Tibial nerve (tissue), 4 donors: ENCODE data around the gene POU6F2. TPM values are rescaled to one million over a fixed set of nuclear protein-coding genes. Genes with fewer than 3 reads are reported as not detected.
A peak's percentile ranks its signal among the peaks of the same experiment; 100 is the strongest.

Experiments
- DNase-seq, 2 donors: peaks; one replicate each; pipeline ENCODE4 v3.0.0-alpha.2; 2019; ENCODE audit warnings: low spot score in 2 of 2
- H3K27ac ChIP-seq, 4 donors: fragments of 200-600 bp; sonication (generic) in 3 of 4; one replicate each; pipeline ENCODE4 v1.5.1; 2017 to 2019; ENCODE audit warnings: mild to moderate bottlenecking in 1 of 4
- H3K27me3 ChIP-seq, 2 donors: fragments of 200-600 bp; sonication (generic) in 1 of 2; one replicate each; pipeline versions ENCODE4 v1.5.1 to v1.6.0; 2017 to 2019
- H3K36me3 ChIP-seq, 3 donors: fragments of 200-600 bp; sonication (generic); one replicate each; pipeline ENCODE4 v1.5.1; 2018 to 2019
- H3K4me1 ChIP-seq, 4 donors: fragments of 200-600 bp; sonication (generic) in 3 of 4; one replicate each; pipeline ENCODE4 v1.5.1; 2017 to 2019
- H3K4me3 ChIP-seq, 4 donors: fragments of 200-600 bp; sonication (generic) in 3 of 4; one replicate each; pipeline ENCODE4 v1.5.1; 2017 to 2019; ENCODE audit warnings: mild to moderate bottlenecking in 1 of 4, moderate library complexity in 1 of 4
- H3K9me3 ChIP-seq, 4 donors: fragments of 200-600 bp; sonication (generic) in 3 of 4; one replicate each; pipeline ENCODE4 v1.5.1; 2017 to 2019
- EP300 ChIP-seq, 2 donors: sonication (generic); formaldehyde crosslinking; IDR thresholded peaks; one replicate each; pipeline ENCODE4 v1.6.1; 2017; ENCODE audit warnings: antibody characterized with exemption in 2 of 2, mild to moderate bottlenecking in 1 of 2
- POLR2A ChIP-seq, 2 donors: fragments of 450-650 bp; IDR thresholded peaks; one replicate each; pipeline ENCODE4 v1.6.1; 2017; ENCODE audit warnings: antibody characterized with exemption in 2 of 2, mild to moderate bottlenecking in 2 of 2, moderate library complexity in 2 of 2
- WGBS, 2 donors: methylation state at CpG; one replicate each; pipeline ENCODE4 v1.1.5; 2018; 5-methylcytosine and 5-hydroxymethylcytosine counted together
- total RNA-seq, 4 donors: library from RNA; depleted of rRNA; stranded (reverse); fragments of >200 nt; gene quantifications; one replicate each; pipeline ENCODE4 v1.1.0, GENCODE V29; 2016
- TF ChIP-seq, protein P1 (sequence below), 5 experiments: fragments of 200-600 bp in 3 of 5; fragments of 450-650 bp in 2 of 5; sonication (generic) in 3 of 5; IDR thresholded peaks; one replicate each; pipeline ENCODE4 v1.5.1; 2016 to 2019; ENCODE audit warnings: antibody characterized with exemption in 5 of 5, mild to moderate bottlenecking in 3 of 5, moderate library complexity in 2 of 5

The POU6F2 gene
- total RNA-seq, 4 donors from 2014 or later: 0.21 to 1.8 (median 1.3) TPM

DNA sequence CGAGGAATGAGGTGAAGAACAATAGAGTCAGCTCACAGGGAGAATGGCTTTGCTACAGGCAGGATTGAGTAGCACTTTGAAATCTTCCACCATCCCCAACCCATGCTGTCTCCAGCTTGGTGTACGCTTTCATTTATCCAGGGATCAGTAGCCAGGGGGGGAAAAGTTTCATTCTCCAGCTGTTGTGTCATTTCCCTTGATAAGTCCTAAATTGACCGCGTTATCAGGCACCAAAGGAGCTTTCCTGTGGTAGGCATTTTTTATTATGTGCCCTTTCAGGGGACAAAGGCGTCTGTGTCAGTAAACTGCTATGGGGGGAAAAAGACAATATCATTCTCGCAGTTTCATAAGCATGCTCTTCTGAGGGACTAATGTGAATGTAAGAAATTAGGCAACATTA, 481.9 kb downstream of the POU6F2 start:
- Histone ChIP-seq H3K9me3 (no peaks in the 10 kb centered on the region), H3K27ac (no peak overlapping the region), H3K4me1 (peaks cover 0 to 7% (median 1%) of the 10 kb centered on the region in 4 donors), H3K36me3 (no peaks in the 10 kb centered on the region), H3K27me3 (no peaks in the 10 kb centered on the region), H3K4me3 (no peak overlapping the region)
- DNase-seq: no peak
- 37 to 49% methylated on average over 6 of the region's 6 CpGs for WGBS, 2 donors
- no peak for TF ChIP-seq EP300 (IDR thresholded peaks at IDR 0.05)
- TF ChIP-seq, protein P1, sequence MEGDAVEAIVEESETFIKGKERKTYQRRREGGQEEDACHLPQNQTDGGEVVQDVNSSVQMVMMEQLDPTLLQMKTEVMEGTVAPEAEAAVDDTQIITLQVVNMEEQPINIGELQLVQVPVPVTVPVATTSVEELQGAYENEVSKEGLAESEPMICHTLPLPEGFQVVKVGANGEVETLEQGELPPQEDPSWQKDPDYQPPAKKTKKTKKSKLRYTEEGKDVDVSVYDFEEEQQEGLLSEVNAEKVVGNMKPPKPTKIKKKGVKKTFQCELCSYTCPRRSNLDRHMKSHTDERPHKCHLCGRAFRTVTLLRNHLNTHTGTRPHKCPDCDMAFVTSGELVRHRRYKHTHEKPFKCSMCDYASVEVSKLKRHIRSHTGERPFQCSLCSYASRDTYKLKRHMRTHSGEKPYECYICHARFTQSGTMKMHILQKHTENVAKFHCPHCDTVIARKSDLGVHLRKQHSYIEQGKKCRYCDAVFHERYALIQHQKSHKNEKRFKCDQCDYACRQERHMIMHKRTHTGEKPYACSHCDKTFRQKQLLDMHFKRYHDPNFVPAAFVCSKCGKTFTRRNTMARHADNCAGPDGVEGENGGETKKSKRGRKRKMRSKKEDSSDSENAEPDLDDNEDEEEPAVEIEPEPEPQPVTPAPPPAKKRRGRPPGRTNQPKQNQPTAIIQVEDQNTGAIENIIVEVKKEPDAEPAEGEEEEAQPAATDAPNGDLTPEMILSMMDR (IDR thresholded peaks at IDR 0.05): no peak
- no peak for TF ChIP-seq POLR2A (IDR thresholded peaks at IDR 0.05)

DNA sequence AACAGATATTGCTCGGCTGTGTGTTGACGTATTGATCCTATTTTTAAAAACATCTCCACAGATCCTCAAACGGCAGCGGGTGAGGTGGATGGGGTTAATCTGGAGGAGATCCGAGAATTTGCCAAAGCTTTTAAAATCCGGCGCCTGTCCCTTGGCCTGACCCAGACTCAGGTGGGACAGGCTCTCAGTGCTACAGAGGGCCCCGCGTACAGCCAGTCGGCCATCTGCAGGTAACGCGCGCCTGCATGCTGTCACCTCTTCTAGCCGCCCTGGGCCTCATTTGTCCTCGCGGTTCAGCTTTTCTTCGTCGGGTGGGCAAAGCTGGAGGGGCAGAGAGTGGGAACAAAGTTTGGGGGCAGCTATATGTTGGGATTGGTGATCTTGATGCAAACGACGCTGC, 482.8 kb downstream of the POU6F2 start:
- no peak for DNase-seq
- H3K4me3 ChIP-seq: no peak overlapping the region
- H3K27me3 ChIP-seq: no peaks in the 10 kb centered on the region
- TF ChIP-seq POLR2A (IDR thresholded peaks at IDR 0.05): no peak
- TF ChIP-seq EP300 (IDR thresholded peaks at IDR 0.05): no peak
- TF ChIP-seq, protein P1 (IDR thresholded peaks at IDR 0.05): no peak
- H3K9me3 ChIP-seq: no peaks in the 10 kb centered on the region
- WGBS, 2 donors: 88 to 90% methylated on average over 20 of the region's 20 CpGs
- H3K36me3 ChIP-seq: no peaks in the 10 kb centered on the region
- no peak overlapping the region for H3K27ac ChIP-seq
- H3K4me1 ChIP-seq: peaks cover 0 to 13% (median 5%) of the 10 kb centered on the region in 4 donors

DNA sequence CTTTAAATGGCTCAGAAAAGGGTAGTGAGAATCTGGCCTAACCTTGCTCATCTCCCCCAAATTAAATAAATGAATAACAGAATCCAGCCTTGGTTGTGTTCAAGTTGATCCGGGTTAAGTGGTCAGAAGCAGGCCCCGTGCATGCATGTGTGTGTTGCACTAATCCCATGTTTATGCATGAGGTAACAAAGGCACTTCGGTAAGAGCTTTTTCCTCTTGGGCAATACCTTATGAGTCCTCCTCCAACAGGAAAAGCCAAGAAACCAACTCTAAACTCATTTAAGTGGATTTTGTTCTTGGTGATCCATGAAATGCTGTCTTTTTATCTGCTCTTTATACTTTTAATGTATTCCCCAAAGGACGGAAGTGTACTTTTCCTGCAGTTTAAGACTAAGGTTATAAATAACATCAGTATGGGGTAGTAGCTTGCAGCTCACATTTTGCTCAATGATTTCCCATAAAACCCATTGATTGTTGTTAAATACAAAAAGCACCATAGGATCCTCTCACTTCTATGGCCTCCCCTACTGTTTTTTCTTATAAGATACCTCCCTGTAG, 483.6 kb downstream of the POU6F2 start:
- Histone ChIP-seq H3K4me1 (peaks cover 0 to 13% (median 5%) of the 10 kb centered on the region in 4 donors), H3K36me3 (no peaks in the 10 kb centered on the region), H3K4me3 (no peak overlapping the region), H3K27me3 (no peaks in the 10 kb centered on the region), H3K27ac (no peak overlapping the region), H3K9me3 (no peaks in the 10 kb centered on the region)
- no peak for DNase-seq
- TF ChIP-seq EP300 (IDR thresholded peaks at IDR 0.05) (no peak), POLR2A (IDR thresholded peaks at IDR 0.05) (no peak)
- TF ChIP-seq, protein P1 (IDR thresholded peaks at IDR 0.05): no peak
- WGBS, 2 donors: 73 to 75% methylated on average over 4 of the region's 4 CpGs

DNA sequence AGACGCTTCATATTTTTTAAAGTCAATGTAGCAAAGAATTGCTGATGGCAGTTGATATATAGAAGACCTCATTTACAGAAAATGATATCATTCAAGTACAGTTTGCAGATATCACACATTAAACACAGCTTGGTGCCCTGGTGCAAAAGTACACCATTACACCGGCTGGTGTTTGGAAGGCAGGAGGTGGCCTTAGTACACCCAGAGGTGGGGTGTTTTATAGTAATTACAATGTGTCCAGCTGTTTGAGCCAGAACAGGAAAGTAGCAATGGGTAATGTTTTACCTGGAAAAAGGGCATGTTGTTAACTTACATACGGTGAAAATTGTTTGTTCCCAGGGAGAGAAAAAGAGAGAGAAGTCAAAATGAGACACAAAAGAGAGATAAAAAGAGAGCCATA, 485.5 kb downstream of the POU6F2 start:
- H3K4me3 ChIP-seq: no peak overlapping the region
- H3K4me1 ChIP-seq: peaks cover 0 to 13% (median 5%) of the 10 kb centered on the region in 4 donors
- peaks cover 0 to 4% of the 10 kb centered on the region in 2 donors for H3K27me3 ChIP-seq
- no peaks in the 10 kb centered on the region for H3K36me3 ChIP-seq
- no peak overlapping the region for H3K27ac ChIP-seq
- H3K9me3 ChIP-seq: no peaks in the 10 kb centered on the region
- TF ChIP-seq EP300 (IDR thresholded peaks at IDR 0.05) (no peak), POLR2A (IDR thresholded peaks at IDR 0.05) (no peak)
- TF ChIP-seq, protein P1 (IDR thresholded peaks at IDR 0.05): no peak
- WGBS, 2 donors: 97 to 99% methylated on average over 3 of the region's 3 CpGs
- no peak for DNase-seq

DNA sequence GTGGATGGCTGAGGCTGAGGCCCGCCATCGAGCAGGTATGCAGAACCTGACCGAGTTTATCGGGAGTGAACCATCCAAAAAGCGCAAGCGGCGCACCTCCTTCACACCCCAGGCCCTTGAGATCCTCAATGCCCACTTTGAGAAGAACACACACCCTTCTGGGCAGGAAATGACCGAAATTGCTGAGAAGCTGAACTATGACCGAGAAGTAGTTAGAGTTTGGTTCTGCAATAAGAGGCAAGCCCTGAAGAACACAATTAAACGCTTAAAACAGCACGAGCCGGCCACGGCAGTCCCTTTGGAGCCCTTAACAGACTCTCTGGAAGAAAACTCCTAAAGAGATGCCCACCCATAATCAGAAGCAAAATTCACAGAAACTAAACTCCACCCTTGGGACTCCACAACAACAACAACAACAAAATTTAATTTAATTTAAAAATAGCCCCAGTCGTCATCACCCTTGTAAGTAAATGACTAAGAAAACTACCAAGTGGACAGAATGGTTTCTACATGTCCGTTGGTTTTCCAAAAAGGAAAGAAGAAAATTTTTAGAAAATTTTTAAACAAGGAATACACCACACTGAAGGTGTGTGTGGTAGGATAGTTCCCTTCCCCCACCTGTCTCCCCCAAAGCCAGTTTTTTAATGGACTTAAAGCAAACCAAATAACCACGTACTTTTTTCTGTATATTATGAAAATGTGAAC, 486.8 kb downstream of the POU6F2 start:
- Histone ChIP-seq H3K36me3 (no peaks in the 10 kb centered on the region), H3K27me3 (peaks cover 0 to 4% of the 10 kb centered on the region in 2 donors), H3K27ac (no peak overlapping the region), H3K4me3 (peak overlapping the region in 1 of 4 donors; percentile 22), H3K9me3 (no peaks in the 10 kb centered on the region), H3K4me1 (peaks cover 0 to 13% (median 5%) of the 10 kb centered on the region in 4 donors)
- no peak for DNase-seq
- TF ChIP-seq POLR2A (IDR thresholded peaks at IDR 0.05): no peak
- TF ChIP-seq, protein P1 (IDR thresholded peaks at IDR 0.05): no peak
- no peak for TF ChIP-seq EP300 (IDR thresholded peaks at IDR 0.05)
- 67 to 68% methylated on average over 16 of the region's 16 CpGs for WGBS, 2 donors
